ENCODE measurements around the gene SRPX.

DNA sequence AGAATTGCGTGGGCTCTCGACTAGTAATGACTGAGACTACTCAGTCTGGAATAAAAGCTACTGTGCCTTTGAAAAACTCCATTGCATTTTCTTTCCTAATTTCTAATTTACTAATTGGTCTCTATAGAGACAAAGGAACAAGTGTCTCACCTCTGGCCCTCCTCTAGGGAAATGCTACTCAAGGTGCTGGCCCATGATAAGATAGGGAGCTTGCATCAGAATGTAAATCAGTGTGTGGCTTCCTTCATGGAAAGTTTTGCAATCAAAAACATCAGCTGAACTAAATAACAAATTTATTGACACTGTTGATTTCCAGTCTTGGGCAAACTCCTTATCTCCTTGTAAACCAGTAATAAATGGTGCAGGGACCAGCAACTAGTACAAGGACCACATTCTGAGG, 81.8 kb downstream of the SRPX start:
- TF ChIP-seq, protein P1, sequence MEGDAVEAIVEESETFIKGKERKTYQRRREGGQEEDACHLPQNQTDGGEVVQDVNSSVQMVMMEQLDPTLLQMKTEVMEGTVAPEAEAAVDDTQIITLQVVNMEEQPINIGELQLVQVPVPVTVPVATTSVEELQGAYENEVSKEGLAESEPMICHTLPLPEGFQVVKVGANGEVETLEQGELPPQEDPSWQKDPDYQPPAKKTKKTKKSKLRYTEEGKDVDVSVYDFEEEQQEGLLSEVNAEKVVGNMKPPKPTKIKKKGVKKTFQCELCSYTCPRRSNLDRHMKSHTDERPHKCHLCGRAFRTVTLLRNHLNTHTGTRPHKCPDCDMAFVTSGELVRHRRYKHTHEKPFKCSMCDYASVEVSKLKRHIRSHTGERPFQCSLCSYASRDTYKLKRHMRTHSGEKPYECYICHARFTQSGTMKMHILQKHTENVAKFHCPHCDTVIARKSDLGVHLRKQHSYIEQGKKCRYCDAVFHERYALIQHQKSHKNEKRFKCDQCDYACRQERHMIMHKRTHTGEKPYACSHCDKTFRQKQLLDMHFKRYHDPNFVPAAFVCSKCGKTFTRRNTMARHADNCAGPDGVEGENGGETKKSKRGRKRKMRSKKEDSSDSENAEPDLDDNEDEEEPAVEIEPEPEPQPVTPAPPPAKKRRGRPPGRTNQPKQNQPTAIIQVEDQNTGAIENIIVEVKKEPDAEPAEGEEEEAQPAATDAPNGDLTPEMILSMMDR (IDR thresholded peaks at IDR 0.05) = no peak
- no peak for TF ChIP-seq EZH2 (IDR thresholded peaks at IDR 0.05; ENCODE audit: borderline replicate concordance, insufficient read depth, low read depth, low read length, poor library complexity, severe bottlenecking)

All from B cell (primary cell).